H1 (cell line): ENCODE measurements around the gene TKFC. TPM values are rescaled to one million over a fixed set of nuclear protein-coding genes. Genes with fewer than 3 reads are reported as not detected.

ENCODE experiments used
- CTCF ChIA-PET: fragments of 300-600 bp; sonication (Branson Sonifier 250); formaldehyde crosslinking; loops from one replicate; lab custom pipeline; 2021; ENCODE audit not compliant: partially characterized antibody; lab: Charles Lee
- POLR2A ChIA-PET: fragments of 300-600 bp; sonication (Branson Sonifier 250); formaldehyde crosslinking; loops from one replicate; lab custom pipeline; 2021; ENCODE audit warnings: inconsistent platforms; ENCODE audit not compliant: partially characterized antibody; lab: Charles Lee
- DNase-seq, 2 experiments: peaks; one replicate each; pipeline versions ENCODE4 v3.0.0 to v3.0.0-alpha.2; 2010 to 2022; ENCODE audit warnings: low spot score in 2 of 2, low read depth in 1 of 2, mixed read lengths in 1 of 2
- FAIRE-seq: peaks from 2 replicates; lab custom pipeline; 2011; peaks lifted over from hg19 to GRCh38; lab: Jason Lieb, UNC
- H2AFZ ChIP-seq: 2 replicates; pipeline ENCODE4 v1.8.1; 2012; ENCODE audit warnings: low read length, inconsistent platforms
- H2AK5ac ChIP-seq: 2 replicates; pipeline ENCODE4 v1.6.1; 2013; ENCODE audit warnings: low read depth, low read length
- H2BK120ac ChIP-seq: replicated peaks from 2 replicates; pipeline ENCODE3; 2013; ENCODE audit warnings: low read depth, low read length, inconsistent platforms
- H2BK12ac ChIP-seq: 2 replicates; pipeline ENCODE4 v1.6.1; 2013; ENCODE audit warnings: low read depth, low read length
- H2BK15ac ChIP-seq: 2 replicates; pipeline ENCODE4 v1.6.1; 2013; ENCODE audit warnings: low read length
- H2BK20ac ChIP-seq: 2 replicates; pipeline ENCODE4 v1.6.1; 2013; ENCODE audit warnings: low read length
- H2BK5ac ChIP-seq: 2 replicates; pipeline ENCODE4 v1.6.1; 2013; ENCODE audit warnings: low read depth, low read length
- H3K14ac ChIP-seq: 2 replicates; pipeline ENCODE4 v1.6.1; 2013; ENCODE audit warnings: inconsistent platforms; ENCODE audit not compliant: insufficient read length
- H3K18ac ChIP-seq: 2 replicates; pipeline ENCODE4 v1.6.1; 2013; ENCODE audit warnings: low read length; ENCODE audit errors: extremely low read depth
- H3K23ac ChIP-seq: 2 replicates; pipeline ENCODE4 v1.6.1; 2013; ENCODE audit warnings: inconsistent platforms; ENCODE audit not compliant: insufficient read length
- H3K23me2 ChIP-seq: 2 replicates; pipeline ENCODE4 v1.6.1; 2013; ENCODE audit warnings: low read depth, low read length
- H3K27ac ChIP-seq: 2 replicates; pipeline ENCODE4 v1.6.1; 2011; ENCODE audit warnings: low read depth, low read length, inconsistent platforms
- H3K27me3 ChIP-seq, 4 experiments: replicated peaks in 1 of 4; 1 replicate in 1 of 4; 2 replicates in 3 of 4; pipeline versions ENCODE4 v1.6.1 to v1.8.1; 2011 to 2013; ENCODE audit warnings: low read length in 3 of 4, mild to moderate bottlenecking in 3 of 4, inconsistent platforms in 2 of 4, mixed read lengths in 2 of 4, moderate library complexity in 1 of 4; ENCODE audit not compliant: control insufficient read depth in 3 of 4, insufficient read depth in 3 of 4; ENCODE audit errors: extremely low read depth in 1 of 4
- H3K36me3 ChIP-seq, 4 experiments: 2 replicates each; pipeline versions ENCODE4 v1.6.1 to v1.8.1; 2011 to 2013; ENCODE audit warnings: mild to moderate bottlenecking in 4 of 4, low read length in 3 of 4, moderate library complexity in 2 of 4, control low read depth in 1 of 4, inconsistent platforms in 1 of 4; ENCODE audit not compliant: insufficient read depth in 4 of 4, control insufficient read depth in 2 of 4
- H3K4ac ChIP-seq: replicated peaks from 2 replicates; pipeline ENCODE3; 2013; ENCODE audit warnings: low read length, low read depth, mixed read lengths, inconsistent platforms; ENCODE audit not compliant: insufficient read length
- H3K4me1 ChIP-seq, 4 experiments: replicated peaks in 1 of 4; 1 replicate in 1 of 4; 2 replicates in 3 of 4; pipeline versions ENCODE4 v1.6.1 to v1.8.1; 2011 to 2013; ENCODE audit warnings: low read length in 3 of 4, inconsistent platforms in 2 of 4, mixed read lengths in 1 of 4; ENCODE audit not compliant: insufficient read depth in 4 of 4, control insufficient read depth in 3 of 4
- H3K4me2 ChIP-seq, 2 experiments: 2 replicates each; pipeline versions ENCODE4 v1.6.1 to v1.8.1; 2011 to 2013; ENCODE audit warnings: low read depth in 2 of 2, low read length in 2 of 2, control low read depth in 1 of 2, inconsistent platforms in 1 of 2, mild to moderate bottlenecking in 1 of 2; ENCODE audit not compliant: insufficient read depth in 1 of 2
- H3K4me3 ChIP-seq, 4 experiments: fragments of 200-600, 300-600 bp in 1 of 4; sonication (generic), shearing (Covaris generic), sonication (Bioruptor Twin) in 1 of 4; 2 replicates each; pipeline versions ENCODE4 v1.5.1 to v1.8.1; 2011 to 2016; ENCODE audit warnings: low read length in 4 of 4, low read depth in 3 of 4, control low read depth in 2 of 4, inconsistent platforms in 2 of 4, mild to moderate bottlenecking in 2 of 4, mixed read lengths in 1 of 4, moderate library complexity in 1 of 4; ENCODE audit not compliant: insufficient read depth in 2 of 4; ENCODE audit errors: extremely low read depth in 1 of 4
- H3K56ac ChIP-seq: replicated peaks from 2 replicates; pipeline ENCODE3; 2013; ENCODE audit warnings: low read depth, mild to moderate bottlenecking, mixed read lengths, low read length, inconsistent platforms; ENCODE audit not compliant: insufficient read length
- H3K79me1 ChIP-seq: 2 replicates; pipeline ENCODE4 v1.6.1; 2013; ENCODE audit warnings: low read depth, low read length, control low read depth
- H3K79me2 ChIP-seq, 2 experiments: 2 replicates each; pipeline versions ENCODE4 v1.6.1 to v1.8.1; 2012 to 2013; ENCODE audit warnings: low read length in 2 of 2, mild to moderate bottlenecking in 2 of 2, inconsistent platforms in 1 of 2; ENCODE audit not compliant: insufficient read depth in 2 of 2, control insufficient read depth in 1 of 2
- H3K9ac ChIP-seq, 4 experiments: replicated peaks in 1 of 4; 1 replicate in 1 of 4; 2 replicates in 3 of 4; pipeline versions ENCODE4 v1.6.1 to v1.8.1; 2011 to 2013; ENCODE audit warnings: low read depth in 3 of 4, low read length in 3 of 4, control low read depth in 2 of 4, mild to moderate bottlenecking in 2 of 4, moderate library complexity in 2 of 4, inconsistent platforms in 1 of 4; ENCODE audit errors: extremely low read depth in 1 of 4
- H3K9me3 ChIP-seq, 2 experiments: 2 replicates each; pipeline versions ENCODE4 v1.6.1 to v1.8.1; 2012 to 2013; ENCODE audit warnings: mild to moderate bottlenecking in 2 of 2, moderate library complexity in 2 of 2, control low read depth in 1 of 2, inconsistent platforms in 1 of 2, low read depth in 1 of 2, low read length in 1 of 2, mixed read lengths in 1 of 2; ENCODE audit not compliant: insufficient read depth in 2 of 2
- H4K20me1 ChIP-seq, 2 experiments: replicated peaks in 1 of 2; 2 replicates each; pipeline versions ENCODE3 to v1.8.1; 2011 to 2013; ENCODE audit warnings: inconsistent platforms in 2 of 2, low read length in 2 of 2, mild to moderate bottlenecking in 1 of 2; ENCODE audit not compliant: insufficient read depth in 2 of 2, control insufficient read depth in 1 of 2
- H4K5ac ChIP-seq: 2 replicates; pipeline ENCODE4 v1.6.1; 2013; ENCODE audit warnings: low read length, low read depth, mixed read lengths, inconsistent platforms; ENCODE audit not compliant: insufficient read length
- H4K8ac ChIP-seq: 2 replicates; pipeline ENCODE4 v1.8.0; 2013; ENCODE audit warnings: mild to moderate bottlenecking, moderate library complexity, low read length, inconsistent platforms; ENCODE audit not compliant: insufficient read depth; ENCODE audit errors: extremely low read depth
- H4K91ac ChIP-seq: replicated peaks from 2 replicates; pipeline ENCODE3; 2013; ENCODE audit warnings: low read length, mixed read lengths, inconsistent platforms; ENCODE audit not compliant: insufficient read length
- CBX8 ChIP-seq: fragments of 300-800, 300-1000 bp; sonication (generic); IDR thresholded peaks from 2 replicates; pipeline ENCODE4 v1.7.1; 2016; ENCODE audit warnings: low read depth, low read length, borderline replicate concordance
- WGBS, 2 experiments: shearing (Covaris generic) in 1 of 2; methylation state at CpG; one replicate each; pipeline versions ENCODE4 v1.1.6 to v1.1.7; 2013 to 2015; ENCODE audit warnings: low lambda C conversion rate in 2 of 2, mixed read lengths in 2 of 2, inconsistent platforms in 1 of 2, low coverage in 1 of 2, missing lambda C conversion rate in 1 of 2; ENCODE audit not compliant: insufficient replicate concordance in 2 of 2, insufficient coverage in 1 of 2, insufficient read length in 1 of 2; ENCODE audit errors: extremely low coverage in 1 of 2, missing lambda C conversion rate in 1 of 2; 5-methylcytosine and 5-hydroxymethylcytosine counted together
- polyA plus RNA-seq, 7 experiments: library from polyadenylated mRNA; depleted of rRNA in 3 of 7; stranded (reverse) in 5 of 7; unstranded in 2 of 7; fragments of >200 nt in 5 of 7; fragments of 200-250 nt in 2 of 7; gene quantifications; 1 replicate in 5 of 7; 2 replicates in 1 of 7; 4 replicates in 1 of 7; pipeline versions ENCODE4 v1.2.1 to v1.2.3, GENCODE V29; 2011 to 2013; ENCODE audit warnings: missing spikeins in 2 of 7, mixed read lengths in 2 of 7
- total RNA-seq: library from RNA; stranded (reverse); fragmentation: NEBNext Ultra II Directional; extraction: Animal tissue kit (Norgen Biotek cat#: 25700); gene quantifications from 2 replicates; pipeline ENCODE4 v1.2.1, GENCODE V29; 2021
- TF ChIP-seq, protein P1 (sequence below): IDR thresholded peaks from 2 replicates; pipeline ENCODE4 v1.6.1; 2012; ENCODE audit warnings: inconsistent platforms

Gene TKFC
- total and polyA plus RNA-seq, 2 of the 8 experiments (the other 6 are each of a cell fraction or from before 2014, with no cell fraction given): 53.5 to 55.0 TPM

- H2BK120ac ChIP-seq: no peak overlapping the region
- H3K14ac ChIP-seq: no peak overlapping the region
- H3K4me3 ChIP-seq: no peak overlapping the region
- H3K27ac ChIP-seq: no peak overlapping the region
- no peaks in the 10 kb centered on the region for H3K23me2 ChIP-seq
- H4K8ac ChIP-seq: no peak overlapping the region
- H2AFZ ChIP-seq: no peak overlapping the region
- no peaks in the 10 kb centered on the region for H3K79me1 ChIP-seq
- H2BK15ac ChIP-seq: no peak overlapping the region
- peaks cover 0 to 4% of the 10 kb centered on the region in 2 experiments for H4K20me1 ChIP-seq
- no peak overlapping the region for H3K56ac ChIP-seq
- no peak overlapping the region for H3K4ac ChIP-seq
- no peak overlapping the region for H3K23ac ChIP-seq
- no peak overlapping the region for H2BK5ac ChIP-seq
- POLR2A ChIA-PET: interaction anchor here (0.9 to 2.5 kb wide), 5 partner anchors 16 to 47 kb away, joined by 3 to 8 read pairs (median 3); partner anchors contain the start of genes CYB561A3 and TMEM138
- DNase-seq (no peak), FAIRE-seq (no peak)
- no peak overlapping the region for H2AK5ac ChIP-seq
- no peaks in the 10 kb centered on the region for H3K9me3 ChIP-seq
- H4K91ac ChIP-seq: no peak overlapping the region
- H3K4me1 ChIP-seq: no peaks in the 10 kb centered on the region
- 95% methylated on average over 2 of the region's 2 CpGs; no CpG with 5 or more reads in 1 of the 2 experiments for WGBS, 2 experiments
- CTCF ChIA-PET: interaction anchor here (1.1 to 1.3 kb wide), 2 partner anchors 14 to 25 kb away, joined by 3 read pairs; no protein-coding TSS in a partner anchor
- no peaks in the 10 kb centered on the region for H3K27me3 ChIP-seq
- H3K18ac ChIP-seq: no peak overlapping the region
- H3K79me2 ChIP-seq: no peaks in the 10 kb centered on the region
- no peak overlapping the region for H2BK12ac ChIP-seq
- no peak overlapping the region for H2BK20ac ChIP-seq
- H4K5ac ChIP-seq: no peak overlapping the region
- H3K36me3 ChIP-seq: peaks cover 37 to 75% (median 67%) of the 10 kb centered on the region in 4 experiments
- H3K4me2 ChIP-seq: no peak overlapping the region
- no peak overlapping the region for H3K9ac ChIP-seq
- TF ChIP-seq CBX8: no peak
- TF ChIP-seq, protein P1, sequence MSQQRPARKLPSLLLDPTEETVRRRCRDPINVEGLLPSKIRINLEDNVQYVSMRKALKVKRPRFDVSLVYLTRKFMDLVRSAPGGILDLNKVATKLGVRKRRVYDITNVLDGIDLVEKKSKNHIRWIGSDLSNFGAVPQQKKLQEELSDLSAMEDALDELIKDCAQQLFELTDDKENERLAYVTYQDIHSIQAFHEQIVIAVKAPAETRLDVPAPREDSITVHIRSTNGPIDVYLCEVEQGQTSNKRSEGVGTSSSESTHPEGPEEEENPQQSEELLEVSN: no peak
Observed at GRCh38 chr11:61315260-61315659, 17.8 kb upstream of the TKFC start.
